Vagina (tissue), 2 donors: Measurements from ENCODE around the gene CACNA1I. TPM values are rescaled to one million over a fixed set of nuclear protein-coding genes. Genes with fewer than 3 reads are reported as not detected.

ENCODE experiments used
- DNase-seq, 2 donors: peaks; one replicate each; pipeline ENCODE4 v3.0.0-alpha.2; 2017; ENCODE audit errors: extremely low spot score in 2 of 2
- H3K27ac ChIP-seq: fragments of 200-600 bp; sonication (generic); one replicate; pipeline ENCODE4 v1.5.1; 2019
- H3K27me3 ChIP-seq: fragments of 200-600 bp; sonication (generic); one replicate; pipeline ENCODE4 v1.5.1; 2019
- H3K36me3 ChIP-seq, 2 donors: fragments of 200-600 bp; sonication (generic); one replicate each; pipeline ENCODE4 v1.5.1; 2017 to 2019
- H3K4me1 ChIP-seq: fragments of 200-600 bp; sonication (generic); one replicate; pipeline ENCODE4 v1.5.1; 2019
- H3K4me3 ChIP-seq, 2 donors: fragments of 200-600 bp; sonication (generic); 1 replicate in 1 of 2; 2 replicates in 1 of 2; pipeline ENCODE4 v1.5.1; 2016 to 2019
- H3K9me3 ChIP-seq: fragments of 200-600 bp; sonication (generic); one replicate; pipeline ENCODE4 v1.5.1; 2019
- POLR2A ChIP-seq, 2 donors: fragments of 450-650 bp; IDR thresholded peaks; one replicate each; pipeline ENCODE4 v1.6.1; 2017; ENCODE audit warnings: antibody characterized with exemption in 2 of 2, mild to moderate bottlenecking in 2 of 2, moderate library complexity in 2 of 2
- POLR2AphosphoS5 ChIP-seq, 2 donors: sonication (generic); formaldehyde crosslinking; IDR thresholded peaks; one replicate each; pipeline ENCODE4 v1.9.0; 2017; ENCODE audit warnings: antibody characterized with exemption in 2 of 2, mild to moderate bottlenecking in 2 of 2, low read depth in 1 of 2; ENCODE audit not compliant: insufficient read depth in 1 of 2
- intact Hi-C: fragments of 100-400 bp; cut with DNase I; formaldehyde crosslinking; loops from one replicate; pipeline ENCODE4 v1.15.1; 2023
- total RNA-seq: library from RNA; depleted of rRNA; stranded (reverse); fragments of >200 nt; gene quantifications from one replicate; pipeline ENCODE4 v1.2.3, GENCODE V29; 2016
- TF ChIP-seq, protein P1 (sequence below), 3 experiments: fragments of 450-650 bp in 2 of 3; fragments of 200-600 bp in 1 of 3; sonication (generic) in 1 of 3; IDR thresholded peaks; one replicate each; pipeline ENCODE4 v1.5.1; 2017 to 2019; ENCODE audit warnings: antibody characterized with exemption in 3 of 3, mild to moderate bottlenecking in 2 of 3, moderate library complexity in 2 of 3

CACNA1I gene
- total RNA-seq, 1 donor from 2014 or later, result 1.2 TPM

DNA sequence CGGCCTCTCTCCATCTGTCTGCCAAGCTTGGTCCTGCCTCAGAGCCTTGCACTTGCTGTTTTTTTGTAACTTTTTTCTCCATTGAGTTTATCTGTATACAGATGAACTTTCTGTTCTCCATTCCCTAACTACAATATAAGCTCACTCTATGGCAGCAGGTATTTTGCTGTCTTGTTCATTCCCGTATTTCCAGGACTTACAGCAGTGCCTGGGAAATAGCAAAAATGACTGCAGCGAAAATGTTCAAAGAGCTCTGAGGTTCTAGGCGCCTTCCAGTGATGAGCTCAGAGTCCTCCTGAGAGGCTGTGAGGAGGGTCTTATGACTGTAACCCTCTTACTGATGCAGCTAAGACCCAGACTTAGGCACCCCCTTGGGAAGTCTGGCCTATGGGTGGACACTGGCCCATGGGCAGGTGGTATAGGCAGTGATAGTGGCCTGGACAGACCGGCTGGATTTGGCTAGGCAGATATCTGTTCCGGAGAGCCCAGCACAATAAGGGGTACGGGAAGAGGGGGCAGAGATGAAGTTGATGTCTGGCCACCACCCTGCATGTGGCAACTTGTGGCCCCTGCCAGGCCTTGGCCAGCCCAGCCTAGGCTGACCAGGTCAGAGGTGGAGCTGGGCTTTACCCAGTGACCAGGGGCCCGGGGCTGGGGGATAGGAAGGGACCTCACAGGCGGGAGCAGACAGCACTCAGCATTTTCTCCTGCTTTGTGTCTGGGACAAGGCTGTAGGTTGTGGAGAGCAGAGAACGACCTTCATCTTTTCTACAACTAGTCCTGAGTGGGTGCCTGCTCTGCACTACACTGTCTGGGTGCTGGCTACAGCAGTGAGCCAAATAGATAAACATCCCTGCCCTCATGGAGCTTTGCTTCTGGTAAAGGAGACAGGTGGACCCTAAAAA, 45.5 kb upstream of the CACNA1I start:
- TF ChIP-seq POLR2AphosphoS5 (IDR thresholded peaks at IDR 0.05; ENCODE audit: insufficient read depth in 1 of 2, low read depth in 1 of 2) (no peak), POLR2A (IDR thresholded peaks at IDR 0.05) (no peak)
- TF ChIP-seq, protein P1, sequence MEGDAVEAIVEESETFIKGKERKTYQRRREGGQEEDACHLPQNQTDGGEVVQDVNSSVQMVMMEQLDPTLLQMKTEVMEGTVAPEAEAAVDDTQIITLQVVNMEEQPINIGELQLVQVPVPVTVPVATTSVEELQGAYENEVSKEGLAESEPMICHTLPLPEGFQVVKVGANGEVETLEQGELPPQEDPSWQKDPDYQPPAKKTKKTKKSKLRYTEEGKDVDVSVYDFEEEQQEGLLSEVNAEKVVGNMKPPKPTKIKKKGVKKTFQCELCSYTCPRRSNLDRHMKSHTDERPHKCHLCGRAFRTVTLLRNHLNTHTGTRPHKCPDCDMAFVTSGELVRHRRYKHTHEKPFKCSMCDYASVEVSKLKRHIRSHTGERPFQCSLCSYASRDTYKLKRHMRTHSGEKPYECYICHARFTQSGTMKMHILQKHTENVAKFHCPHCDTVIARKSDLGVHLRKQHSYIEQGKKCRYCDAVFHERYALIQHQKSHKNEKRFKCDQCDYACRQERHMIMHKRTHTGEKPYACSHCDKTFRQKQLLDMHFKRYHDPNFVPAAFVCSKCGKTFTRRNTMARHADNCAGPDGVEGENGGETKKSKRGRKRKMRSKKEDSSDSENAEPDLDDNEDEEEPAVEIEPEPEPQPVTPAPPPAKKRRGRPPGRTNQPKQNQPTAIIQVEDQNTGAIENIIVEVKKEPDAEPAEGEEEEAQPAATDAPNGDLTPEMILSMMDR (IDR thresholded peaks at IDR 0.05), result no peak
- Histone ChIP-seq H3K4me1 (peaks cover 85% of the 10 kb centered on the region), H3K27ac (peak overlapping the region; percentile 21), H3K36me3 (peaks cover 0 to 37% of the 10 kb centered on the region in 2 donors), H3K27me3 (no peaks in the 10 kb centered on the region), H3K4me3 (no peak overlapping the region), H3K9me3 (no peaks in the 10 kb centered on the region)
- no peak for DNase-seq
- intact Hi-C loops, result loop anchor here (10.0 kb wide), 1 partner anchor 350 kb away; no protein-coding TSS in a partner anchor

DNA sequence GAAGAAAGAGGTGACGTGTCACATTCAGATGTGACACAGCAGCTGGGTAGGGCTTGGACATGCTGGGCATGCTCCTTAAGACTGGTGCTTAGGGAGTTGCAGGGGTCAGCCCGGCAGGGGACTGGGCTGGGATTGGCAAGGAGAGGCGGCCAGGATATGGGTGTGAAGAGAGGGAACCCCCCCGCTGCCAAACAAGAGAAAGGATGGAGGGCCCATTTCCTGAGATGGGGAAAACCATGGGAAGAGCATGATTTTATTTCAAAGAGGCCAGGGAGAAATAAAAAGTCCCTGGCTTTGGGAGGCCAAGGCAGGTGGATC, 44.9 kb upstream of the CACNA1I start:
- intact Hi-C loops, result loop anchor here (10.0 kb wide), 1 partner anchor 351 kb away; no protein-coding TSS in a partner anchor
- no peak overlapping the region for H3K4me3 ChIP-seq
- no peaks in the 10 kb centered on the region for H3K9me3 ChIP-seq
- TF ChIP-seq POLR2AphosphoS5 (IDR thresholded peaks at IDR 0.05; ENCODE audit: insufficient read depth in 1 of 2, low read depth in 1 of 2) (no peak), POLR2A (IDR thresholded peaks at IDR 0.05) (no peak)
- TF ChIP-seq, protein P1 (IDR thresholded peaks at IDR 0.05), result no peak
- H3K36me3 ChIP-seq, result peaks cover 0 to 37% of the 10 kb centered on the region in 2 donors
- H3K27me3 ChIP-seq, result no peaks in the 10 kb centered on the region
- peaks cover 91% of the 10 kb centered on the region for H3K4me1 ChIP-seq
- DNase-seq, result no peak
- peak overlapping the region; percentile 7 for H3K27ac ChIP-seq

DNA sequence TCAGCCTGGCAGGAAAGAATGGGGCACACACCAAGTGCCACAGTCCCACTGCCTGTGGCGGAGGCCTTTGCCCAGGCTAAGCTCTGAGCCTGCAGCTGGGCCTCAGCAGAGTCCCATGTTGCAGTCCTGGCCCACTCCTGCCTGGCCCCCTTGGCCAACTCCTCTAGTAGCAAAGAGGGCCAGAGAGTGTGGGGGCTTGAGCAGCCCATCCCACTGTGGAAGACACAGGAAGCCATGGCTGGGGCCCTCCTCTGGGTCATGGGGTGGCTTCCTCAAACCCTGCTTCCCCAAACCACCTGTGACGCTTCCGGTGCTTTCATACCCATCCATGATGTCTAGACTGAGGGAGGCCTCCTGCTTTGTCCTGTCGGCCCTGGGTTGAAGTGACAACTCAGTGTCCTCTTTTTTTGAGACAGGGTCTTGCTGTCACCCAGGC, 43.8 kb upstream of the CACNA1I start:
- Histone ChIP-seq H3K36me3 (peaks cover 0 to 29% of the 10 kb centered on the region in 2 donors), H3K27me3 (no peaks in the 10 kb centered on the region), H3K9me3 (no peaks in the 10 kb centered on the region), H3K4me1 (peaks cover 96% of the 10 kb centered on the region), H3K4me3 (no peak overlapping the region), H3K27ac (peak overlapping the region; percentile 6)
- TF ChIP-seq, protein P1 (IDR thresholded peaks at IDR 0.05), result no peak
- no peak for TF ChIP-seq POLR2AphosphoS5 (IDR thresholded peaks at IDR 0.05; ENCODE audit: insufficient read depth in 1 of 2, low read depth in 1 of 2)
- TF ChIP-seq POLR2A (IDR thresholded peaks at IDR 0.05), result no peak
- intact Hi-C loops, result loop anchor here (10.0 kb wide), 1 partner anchor 352 kb away; no protein-coding TSS in a partner anchor
- DNase-seq, result no peak

DNA sequence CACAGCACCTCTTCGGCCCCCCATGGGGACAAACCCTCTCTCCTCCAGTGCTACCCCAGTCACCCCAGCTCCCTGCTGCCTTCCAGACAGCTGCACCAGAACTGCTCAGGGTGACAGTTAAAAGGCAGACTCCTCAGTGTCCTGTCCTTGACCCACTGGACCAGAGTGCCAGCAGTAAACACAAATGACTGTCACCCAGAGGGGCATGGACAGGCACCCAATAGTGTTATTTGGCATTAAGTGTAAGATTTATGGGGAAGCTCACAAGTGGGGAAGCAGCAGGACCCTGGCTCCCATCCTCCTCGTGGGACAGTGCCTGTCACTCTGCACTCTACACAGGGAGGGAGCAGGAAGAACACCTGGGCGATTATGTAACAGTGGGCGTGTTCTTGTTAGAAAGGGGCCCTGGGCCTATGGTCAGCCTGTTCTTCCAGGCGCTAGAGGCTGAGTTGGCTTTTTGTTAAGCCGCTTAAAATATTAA, 43.0 kb upstream of the CACNA1I start:
- no peak for DNase-seq
- peaks cover 0 to 22% of the 10 kb centered on the region in 2 donors for H3K36me3 ChIP-seq
- peaks cover 92% of the 10 kb centered on the region for H3K4me1 ChIP-seq
- no peak overlapping the region for H3K4me3 ChIP-seq
- peak overlapping the region; percentile 54 for H3K27ac ChIP-seq
- H3K27me3 ChIP-seq, result no peaks in the 10 kb centered on the region
- no peak for TF ChIP-seq POLR2AphosphoS5 (IDR thresholded peaks at IDR 0.05; ENCODE audit: insufficient read depth in 1 of 2, low read depth in 1 of 2)
- TF ChIP-seq POLR2A (IDR thresholded peaks at IDR 0.05), result no peak
- TF ChIP-seq, protein P1 (IDR thresholded peaks at IDR 0.05), result no peak
- no peaks in the 10 kb centered on the region for H3K9me3 ChIP-seq
- intact Hi-C loops, result loop anchor here (10.0 kb wide), 1 partner anchor 353 kb away; no protein-coding TSS in a partner anchor
